CD4-positive, alpha-beta T cell treated with Interleukin-1 beta for 1 hour (primary cell): ENCODE data around the gene UNC79.

Experiments
- DNase-seq, 2 donors: peaks; one replicate each; pipeline ENCODE4 v3.0.0-alpha.2; 2020 to 2022

Gene UNC79

GRCh38 chr14:93733231-93733630, 302.5 kb downstream of the UNC79 start:
- DNase-seq = no peak

DNA sequence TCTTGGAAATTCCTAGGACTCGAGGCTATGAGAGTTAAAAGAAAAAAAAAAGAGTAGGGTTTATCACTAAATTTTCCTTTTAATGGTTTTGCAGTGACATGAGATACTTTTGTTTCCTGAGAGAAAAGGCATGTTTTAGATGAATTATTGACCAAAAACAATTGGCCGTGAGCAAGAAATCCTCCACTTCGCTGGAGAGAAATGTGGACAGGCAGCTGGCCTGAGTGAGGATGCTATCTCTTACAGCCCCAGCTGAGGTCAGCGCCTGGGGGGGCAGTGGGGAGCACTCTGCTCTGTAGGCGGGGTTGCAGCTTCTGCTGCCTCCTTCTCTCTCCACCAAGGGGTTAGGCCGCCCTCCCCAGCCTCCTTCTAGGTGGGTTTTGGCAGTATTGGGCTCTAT, 302.9 kb downstream of the UNC79 start:
- DNase-seq = no peak

- no peak for DNase-seq
Observed at GRCh38 chr14:93734086-93734822, 303.5 kb downstream of the UNC79 start.

GRCh38 chr14:93735206-93735605, 304.5 kb downstream of the UNC79 start:
- DNase-seq = no peak

DNA sequence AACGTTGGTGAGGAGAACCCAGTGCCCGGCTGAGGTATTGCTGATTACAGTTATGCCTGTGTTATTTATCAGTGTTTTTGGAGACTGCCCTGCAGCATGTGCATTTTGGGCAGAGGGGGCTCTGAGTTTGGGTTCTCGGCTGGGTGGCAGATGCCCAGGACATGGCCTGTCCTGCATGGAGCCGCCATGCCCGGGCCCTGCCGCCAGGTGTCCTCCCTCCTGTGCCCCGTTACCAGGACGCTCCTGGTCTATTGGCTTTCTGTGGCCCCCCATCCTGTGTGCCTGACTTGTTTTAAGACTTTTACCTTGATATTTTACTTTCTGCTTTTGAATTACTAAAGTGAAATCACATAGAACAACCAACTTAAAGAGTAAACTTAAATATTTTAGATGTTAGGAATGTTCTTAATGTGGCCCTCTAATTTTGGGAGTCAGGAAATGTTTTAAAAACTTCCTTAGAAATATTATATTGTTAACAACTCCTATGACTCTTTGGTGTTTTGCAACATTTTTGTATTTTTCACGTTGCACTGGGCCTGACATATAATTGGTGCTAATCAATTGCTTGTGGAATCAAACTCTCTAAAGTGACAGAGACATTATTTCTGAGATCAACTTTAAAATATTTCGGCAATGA, 305.8 kb downstream of the UNC79 start:
- no peak for DNase-seq

DNA sequence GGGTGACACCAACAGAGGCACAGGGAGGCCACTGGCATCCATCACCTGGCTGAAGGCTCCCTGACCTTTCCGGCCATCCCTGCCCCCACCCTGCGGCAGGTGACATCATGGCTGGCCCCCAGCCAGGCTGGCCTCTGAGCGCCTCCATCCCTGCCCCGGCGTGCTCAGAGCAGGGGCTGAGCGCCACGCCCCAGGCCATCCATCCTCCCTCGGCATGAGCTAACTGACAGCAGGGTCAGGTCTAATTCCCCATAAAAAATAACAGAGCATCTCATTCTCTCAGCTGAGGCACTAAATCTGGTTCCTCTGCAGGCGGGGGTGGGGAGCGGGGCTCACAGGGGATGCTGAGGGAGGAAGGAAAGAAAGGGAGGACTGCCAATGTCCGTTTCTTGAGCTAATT, 306.9 kb downstream of the UNC79 start:
- DNase-seq = no peak

GRCh38 chr14:93741556-93742230, 311.0 kb downstream of the UNC79 start:
- no peak for DNase-seq

- no peak for DNase-seq
Observed at GRCh38 chr14:93742761-93743160, 312.0 kb downstream of the UNC79 start.

GRCh38 chr14:93743270-93744060, 312.7 kb downstream of the UNC79 start:
- DNase-seq = no peak

GRCh38 chr14:93744176-93744575, 313.4 kb downstream of the UNC79 start:
- DNase-seq = no peak

DNA sequence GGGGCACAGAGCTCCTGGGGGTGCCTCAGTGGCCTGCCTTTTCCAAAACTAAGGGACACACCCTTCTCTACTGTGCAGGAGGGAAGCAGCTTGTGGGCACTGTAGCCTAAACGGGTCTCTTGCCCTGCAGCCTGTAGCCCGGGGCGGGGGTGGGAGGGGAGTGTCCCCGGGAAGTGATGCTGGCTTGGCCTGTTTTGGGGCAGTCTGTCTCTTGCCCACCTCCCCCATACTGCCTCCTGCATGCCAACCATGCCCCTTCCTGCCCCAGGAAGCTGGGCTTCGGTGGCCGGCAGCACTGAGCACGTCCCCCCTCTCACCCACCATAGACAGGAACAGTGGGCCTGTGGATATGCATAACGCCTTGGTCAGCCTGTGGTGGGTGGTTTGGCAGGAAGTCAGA, 314.1 kb downstream of the UNC79 start:
- no peak for DNase-seq

DNA sequence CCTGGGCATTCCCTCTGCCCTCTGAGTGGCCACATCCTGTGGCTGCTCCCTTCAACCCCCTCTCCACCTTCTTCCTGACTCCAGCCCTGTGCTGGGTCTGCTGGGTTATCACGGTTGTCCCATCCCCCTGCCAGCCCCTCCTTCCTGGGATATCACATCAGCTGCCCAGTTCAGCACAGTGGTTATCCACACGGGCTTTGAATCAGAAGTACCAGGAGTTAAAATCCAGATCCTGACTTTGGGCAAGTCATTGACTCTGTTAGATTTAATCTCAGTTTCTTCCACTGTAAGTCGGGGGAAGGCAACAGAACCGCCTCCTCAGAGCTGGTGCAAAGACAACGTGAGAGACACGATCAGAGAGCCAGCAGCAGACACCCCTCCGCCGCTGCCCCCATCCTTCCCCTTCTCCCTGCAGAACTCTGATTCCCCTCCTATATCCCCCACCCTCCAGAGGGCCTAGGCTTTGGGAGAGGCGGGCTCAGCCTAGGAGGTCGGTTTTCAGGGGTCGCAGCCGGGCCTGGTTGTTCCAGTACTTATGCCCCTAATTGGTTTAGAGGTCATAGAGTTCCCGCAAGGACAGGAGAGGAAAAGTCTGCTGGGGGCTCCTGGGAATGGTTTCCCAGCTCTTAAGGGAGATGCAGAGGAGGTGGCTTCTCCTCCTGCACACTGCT, 315.0 kb downstream of the UNC79 start:
- DNase-seq = no peak

- no peak for DNase-seq
Observed at GRCh38 chr14:93747102-93747501, 316.4 kb downstream of the UNC79 start.

GRCh38 chr14:93747560-93747959, 316.8 kb downstream of the UNC79 start:
- no peak for DNase-seq

- no peak for DNase-seq
Observed at GRCh38 chr14:93748208-93749075, 317.7 kb downstream of the UNC79 start.

- no peak for DNase-seq
Observed at GRCh38 chr14:93749076-93749420, 318.3 kb downstream of the UNC79 start.

GRCh38 chr14:93751946-93752655, 321.4 kb downstream of the UNC79 start:
- no peak for DNase-seq

DNA sequence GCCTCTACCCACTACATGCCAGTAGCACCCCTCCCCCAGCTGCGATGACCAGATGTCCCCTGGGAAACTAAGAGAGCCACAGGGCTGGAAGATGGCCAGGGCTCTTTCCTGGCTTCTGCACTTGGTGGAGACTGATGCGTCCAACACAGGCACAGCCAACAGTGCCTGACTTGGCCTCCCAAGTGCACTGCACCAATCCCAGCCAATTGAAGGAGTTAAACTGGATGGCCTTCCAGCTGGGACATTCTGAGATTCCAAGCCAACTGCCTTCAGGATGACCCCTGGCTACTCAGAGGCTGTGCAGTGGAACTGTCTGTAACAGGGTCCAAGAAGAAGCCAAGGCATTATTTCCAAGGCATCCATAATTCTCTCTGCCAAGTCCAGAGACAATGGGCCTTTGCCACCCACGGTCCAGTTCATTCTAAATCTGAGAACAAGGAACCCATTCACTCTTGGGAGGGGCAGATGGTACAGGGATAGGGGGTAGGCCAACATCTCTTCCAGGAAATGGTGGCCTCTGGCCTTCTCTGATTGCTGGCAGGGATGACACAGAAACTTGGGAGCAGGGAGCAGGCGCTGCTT, 322.3 kb downstream of the UNC79 start:
- DNase-seq = no peak

DNA sequence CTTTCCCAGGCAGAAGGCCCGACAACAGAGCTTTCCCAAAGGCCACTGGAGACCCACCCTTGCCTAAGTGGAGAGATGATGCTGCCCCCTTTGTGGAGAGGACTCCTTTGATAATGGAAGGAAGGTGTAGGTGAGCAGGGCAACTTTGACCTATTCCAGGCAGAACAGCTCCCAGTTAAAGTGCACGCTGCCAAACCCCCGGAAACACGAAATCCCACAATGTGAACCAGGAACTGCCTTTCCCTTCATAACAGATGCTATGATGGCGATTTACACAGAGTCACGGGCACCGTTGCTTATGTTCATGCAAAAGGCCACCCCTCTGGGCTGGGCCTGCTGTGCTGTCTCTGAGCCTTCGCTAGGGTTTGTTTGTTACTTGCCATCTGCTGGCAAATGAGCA, 322.9 kb downstream of the UNC79 start:
- DNase-seq = no peak

GRCh38 chr14:93757206-93757605, 326.5 kb downstream of the UNC79 start:
- DNase-seq = no peak
